GM23338 (cell line): ENCODE data around the gene MAPK12. TPM values are rescaled to one million over a fixed set of nuclear protein-coding genes. Genes with fewer than 3 reads are reported as not detected.

Experiments used
- ATAC-seq: fragments of 200-7000 bp; cut with Tn5 transposase; 3 replicates; pipeline ENCODE4 v1.9.1; 2020
- DNase-seq: peaks from one replicate; pipeline ENCODE4 v3.0.0-alpha.2; 2015; ENCODE audit warnings: low spot score
- H2AFZ ChIP-seq: fragments of 200-600 bp; sonication (generic); 2 replicates; pipeline ENCODE4 v1.8.0; 2016; ENCODE audit warnings: antibody characterized with exemption, mild to moderate bottlenecking, moderate library complexity
- H3F3A ChIP-seq: fragments of 200-600 bp; sonication (generic); replicated peaks from 2 replicates; pipeline ENCODE4 v1.8.0; 2017; ENCODE audit warnings: antibody characterized with exemption, mixed run types, low read depth
- H3K27ac ChIP-seq: fragments of 200-600 bp; sonication (generic); 2 replicates; pipeline ENCODE4 v1.6.1; 2016; ENCODE audit warnings: low read depth
- H3K27me3 ChIP-seq: fragments of 200-600 bp; sonication (generic); 2 replicates; pipeline ENCODE4 v1.8.0; 2016; ENCODE audit warnings: mild to moderate bottlenecking, mixed run types, moderate library complexity; ENCODE audit not compliant: insufficient read depth
- H3K36me3 ChIP-seq: fragments of 200-600 bp; sonication (generic); 2 replicates; pipeline ENCODE4 v1.8.0; 2016; ENCODE audit warnings: mild to moderate bottlenecking; ENCODE audit not compliant: insufficient read depth
- H3K4me1 ChIP-seq: fragments of 200-600 bp; sonication (generic); 2 replicates; pipeline ENCODE4 v1.8.0; 2016; ENCODE audit warnings: mild to moderate bottlenecking, moderate library complexity; ENCODE audit not compliant: insufficient read depth
- H3K4me2 ChIP-seq: fragments of 200-600 bp; sonication (generic); 2 replicates; pipeline ENCODE4 v1.7.1; 2017; ENCODE audit warnings: mixed run types
- H3K4me3 ChIP-seq: fragments of 200-600 bp; sonication (generic); 2 replicates; pipeline ENCODE4 v1.6.1; 2016; ENCODE audit warnings: mixed run types
- H3K79me2 ChIP-seq: fragments of 200-600 bp; sonication (generic); replicated peaks from 2 replicates; pipeline ENCODE4 v1.8.0; 2017; ENCODE audit warnings: mild to moderate bottlenecking; ENCODE audit not compliant: insufficient read depth
- H3K9me2 ChIP-seq: fragments of 200-600 bp; sonication (generic); 2 replicates; pipeline ENCODE4 v1.8.0; 2017; ENCODE audit not compliant: insufficient read depth
- H4K20me1 ChIP-seq: fragments of 200-600 bp; sonication (generic); replicated peaks from 2 replicates; pipeline ENCODE4 v1.8.0; 2017; ENCODE audit warnings: mild to moderate bottlenecking; ENCODE audit not compliant: insufficient read depth
- H3K27ac Mint-ChIP-seq: 2 replicates; pipeline ENCODE4 v1.8.0; 2020; ENCODE audit warnings: inconsistent platforms, mild to moderate bottlenecking, moderate library complexity, mixed read lengths
- H3K27me3 Mint-ChIP-seq: 3 replicates; pipeline ENCODE4 v1.8.0; 2022; ENCODE audit warnings: low read depth, mild to moderate bottlenecking, moderate library complexity, mixed read lengths, inconsistent platforms; ENCODE audit not compliant: insufficient read depth, poor library complexity
- H3K36me3 Mint-ChIP-seq: 3 replicates; pipeline ENCODE4 v1.8.0; 2021; ENCODE audit warnings: low read depth, mild to moderate bottlenecking, inconsistent platforms, moderate library complexity, mixed read lengths
- H3K4me1 Mint-ChIP-seq: 3 replicates; pipeline ENCODE4 v1.8.0; 2020; ENCODE audit warnings: mild to moderate bottlenecking, inconsistent platforms, mixed read lengths
- H3K4me3 Mint-ChIP-seq: 3 replicates; pipeline ENCODE4 v1.8.0; 2021; ENCODE audit warnings: moderate library complexity, mild to moderate bottlenecking, inconsistent platforms, mixed read lengths
- H3K9me3 Mint-ChIP-seq: 3 replicates; pipeline ENCODE4 v1.8.0; 2020; ENCODE audit warnings: moderate library complexity, mild to moderate bottlenecking, inconsistent platforms, mixed read lengths
- CREB1 ChIP-seq: fragments of 250-450 bp; sonication (Bioruptor Pico); IDR thresholded peaks from 2 replicates; pipeline ENCODE4 v1.5.0; 2020; ENCODE audit warnings: low read depth, mild to moderate bottlenecking, moderate library complexity
- JUNB ChIP-seq: IDR thresholded peaks from one replicate; pipeline ENCODE4 v1.6.1; 2016; ENCODE audit warnings: antibody characterized with exemption; ENCODE audit not compliant: unreplicated experiment
- POLR2AphosphoS5 ChIP-seq: IDR thresholded peaks from 2 replicates; pipeline ENCODE4 v1.6.1; 2016; ENCODE audit warnings: antibody characterized with exemption, low read depth
- ZNF114 ChIP-seq: fragments of 250-450 bp; sonication (Bioruptor Pico); IDR thresholded peaks from 2 replicates; pipeline ENCODE4 v1.5.0; 2020; ENCODE audit warnings: mild to moderate bottlenecking, moderate library complexity
- polyA plus RNA-seq: library from polyadenylated mRNA; unstranded; fragments of >200 nt; fragmentation: Nextera tagmentation; extraction: Ambion mirVana; gene quantifications from 2 replicates; pipeline ENCODE4 v1.2.1, GENCODE V29; 2016
- total RNA-seq: library from RNA; depleted of rRNA; stranded (reverse); fragments of >200 nt; shearing (Covaris generic); gene quantifications from 2 replicates; pipeline ENCODE4 v1.2.3, GENCODE V29; 2014
- TF ChIP-seq, protein P1 (sequence below), 2 experiments: fragments of 200-600 bp in 1 of 2; sonication (generic) in 1 of 2; conservative IDR thresholded peaks; 2 replicates each; pipeline versions ENCODE4 v1.5.1 to v1.6.1; 2016 to 2017; ENCODE audit warnings: antibody characterized with exemption in 2 of 2, low read depth in 2 of 2, mild to moderate bottlenecking in 2 of 2, moderate library complexity in 1 of 2
- TF ChIP-seq, protein P2 (sequence below): IDR thresholded peaks from 2 replicates; pipeline ENCODE4 v1.6.1; 2016; ENCODE audit warnings: antibody characterized with exemption
- TF ChIP-seq, protein P3 (sequence below): fragments of 250-450 bp; sonication (Bioruptor Pico); IDR thresholded peaks from 2 replicates; pipeline ENCODE4 v1.5.0; 2020; ENCODE audit warnings: mild to moderate bottlenecking, moderate library complexity

Gene MAPK12
- total and polyA plus RNA-seq, 2 experiments from 2014 or later: 10.4 to 26.1 TPM

DNA sequence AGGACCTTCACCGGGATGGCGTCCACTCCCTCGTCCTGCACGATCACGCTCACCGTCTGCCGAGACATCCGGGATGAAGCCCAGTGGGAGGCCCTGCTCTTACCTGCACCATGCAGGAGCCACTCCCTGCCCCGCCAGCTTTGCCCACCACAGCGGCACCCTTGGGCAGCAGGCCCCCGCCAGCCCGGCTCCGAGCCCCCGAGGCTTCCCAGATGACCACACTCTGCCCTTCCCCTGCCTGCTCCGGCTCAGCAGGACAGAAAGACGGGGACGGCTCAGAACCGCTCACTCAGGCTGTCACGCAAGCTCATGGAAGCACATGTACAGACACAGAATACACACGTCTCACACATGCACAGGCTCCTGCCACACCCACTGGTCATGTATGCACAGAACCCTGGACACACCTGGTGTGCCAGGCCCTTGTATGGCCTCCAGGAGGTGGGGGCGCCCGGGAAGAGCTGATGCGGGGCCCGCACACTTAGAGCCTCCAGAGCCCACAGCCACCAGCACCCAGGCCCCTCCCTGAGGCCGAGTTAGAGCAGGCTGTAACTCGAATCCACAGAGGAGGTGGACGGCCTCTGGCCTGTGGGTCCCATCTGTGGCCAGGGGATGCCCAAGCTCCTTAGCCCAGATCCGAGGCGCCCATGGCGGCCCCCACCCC lies 17.6 kb upstream of the MAPK12 start:
- no peak overlapping the region for H3K4me2 ChIP-seq
- H3K36me3 Mint-ChIP-seq: peaks cover 68% of the 10 kb centered on the region
- H3K4me1 Mint-ChIP-seq: no peaks in the 10 kb centered on the region
- no peak overlapping the region for H3K4me3 ChIP-seq
- H3K9me3 Mint-ChIP-seq: peaks cover 18% of the 10 kb centered on the region
- no peak for ATAC-seq
- H3K9me2 ChIP-seq: no peaks in the 10 kb centered on the region
- no peaks in the 10 kb centered on the region for H3F3A ChIP-seq
- DNase-seq: no peak
- H3K36me3 ChIP-seq: 0 out of 2 replicates have a peak, but pooled peaks cover 8% of the 10 kb centered on the region
- H3K79me2 ChIP-seq: no peaks in the 10 kb centered on the region
- H4K20me1 ChIP-seq: no peaks in the 10 kb centered on the region
- no peak overlapping the region for H3K27ac ChIP-seq
- no peak overlapping the region for H2AFZ ChIP-seq
- TF ChIP-seq, protein P1, sequence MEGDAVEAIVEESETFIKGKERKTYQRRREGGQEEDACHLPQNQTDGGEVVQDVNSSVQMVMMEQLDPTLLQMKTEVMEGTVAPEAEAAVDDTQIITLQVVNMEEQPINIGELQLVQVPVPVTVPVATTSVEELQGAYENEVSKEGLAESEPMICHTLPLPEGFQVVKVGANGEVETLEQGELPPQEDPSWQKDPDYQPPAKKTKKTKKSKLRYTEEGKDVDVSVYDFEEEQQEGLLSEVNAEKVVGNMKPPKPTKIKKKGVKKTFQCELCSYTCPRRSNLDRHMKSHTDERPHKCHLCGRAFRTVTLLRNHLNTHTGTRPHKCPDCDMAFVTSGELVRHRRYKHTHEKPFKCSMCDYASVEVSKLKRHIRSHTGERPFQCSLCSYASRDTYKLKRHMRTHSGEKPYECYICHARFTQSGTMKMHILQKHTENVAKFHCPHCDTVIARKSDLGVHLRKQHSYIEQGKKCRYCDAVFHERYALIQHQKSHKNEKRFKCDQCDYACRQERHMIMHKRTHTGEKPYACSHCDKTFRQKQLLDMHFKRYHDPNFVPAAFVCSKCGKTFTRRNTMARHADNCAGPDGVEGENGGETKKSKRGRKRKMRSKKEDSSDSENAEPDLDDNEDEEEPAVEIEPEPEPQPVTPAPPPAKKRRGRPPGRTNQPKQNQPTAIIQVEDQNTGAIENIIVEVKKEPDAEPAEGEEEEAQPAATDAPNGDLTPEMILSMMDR (conservative IDR thresholded peaks at IDR 0.05; ENCODE audit: low read depth in 2 of 2): no peak
- TF ChIP-seq, protein P2, sequence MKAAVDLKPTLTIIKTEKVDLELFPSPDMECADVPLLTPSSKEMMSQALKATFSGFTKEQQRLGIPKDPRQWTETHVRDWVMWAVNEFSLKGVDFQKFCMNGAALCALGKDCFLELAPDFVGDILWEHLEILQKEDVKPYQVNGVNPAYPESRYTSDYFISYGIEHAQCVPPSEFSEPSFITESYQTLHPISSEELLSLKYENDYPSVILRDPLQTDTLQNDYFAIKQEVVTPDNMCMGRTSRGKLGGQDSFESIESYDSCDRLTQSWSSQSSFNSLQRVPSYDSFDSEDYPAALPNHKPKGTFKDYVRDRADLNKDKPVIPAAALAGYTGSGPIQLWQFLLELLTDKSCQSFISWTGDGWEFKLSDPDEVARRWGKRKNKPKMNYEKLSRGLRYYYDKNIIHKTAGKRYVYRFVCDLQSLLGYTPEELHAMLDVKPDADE: no peak
- TF ChIP-seq CREB1 (CRISPR knock-in tag): no peak
- TF ChIP-seq POLR2AphosphoS5: no peak
- TF ChIP-seq, protein P3, sequence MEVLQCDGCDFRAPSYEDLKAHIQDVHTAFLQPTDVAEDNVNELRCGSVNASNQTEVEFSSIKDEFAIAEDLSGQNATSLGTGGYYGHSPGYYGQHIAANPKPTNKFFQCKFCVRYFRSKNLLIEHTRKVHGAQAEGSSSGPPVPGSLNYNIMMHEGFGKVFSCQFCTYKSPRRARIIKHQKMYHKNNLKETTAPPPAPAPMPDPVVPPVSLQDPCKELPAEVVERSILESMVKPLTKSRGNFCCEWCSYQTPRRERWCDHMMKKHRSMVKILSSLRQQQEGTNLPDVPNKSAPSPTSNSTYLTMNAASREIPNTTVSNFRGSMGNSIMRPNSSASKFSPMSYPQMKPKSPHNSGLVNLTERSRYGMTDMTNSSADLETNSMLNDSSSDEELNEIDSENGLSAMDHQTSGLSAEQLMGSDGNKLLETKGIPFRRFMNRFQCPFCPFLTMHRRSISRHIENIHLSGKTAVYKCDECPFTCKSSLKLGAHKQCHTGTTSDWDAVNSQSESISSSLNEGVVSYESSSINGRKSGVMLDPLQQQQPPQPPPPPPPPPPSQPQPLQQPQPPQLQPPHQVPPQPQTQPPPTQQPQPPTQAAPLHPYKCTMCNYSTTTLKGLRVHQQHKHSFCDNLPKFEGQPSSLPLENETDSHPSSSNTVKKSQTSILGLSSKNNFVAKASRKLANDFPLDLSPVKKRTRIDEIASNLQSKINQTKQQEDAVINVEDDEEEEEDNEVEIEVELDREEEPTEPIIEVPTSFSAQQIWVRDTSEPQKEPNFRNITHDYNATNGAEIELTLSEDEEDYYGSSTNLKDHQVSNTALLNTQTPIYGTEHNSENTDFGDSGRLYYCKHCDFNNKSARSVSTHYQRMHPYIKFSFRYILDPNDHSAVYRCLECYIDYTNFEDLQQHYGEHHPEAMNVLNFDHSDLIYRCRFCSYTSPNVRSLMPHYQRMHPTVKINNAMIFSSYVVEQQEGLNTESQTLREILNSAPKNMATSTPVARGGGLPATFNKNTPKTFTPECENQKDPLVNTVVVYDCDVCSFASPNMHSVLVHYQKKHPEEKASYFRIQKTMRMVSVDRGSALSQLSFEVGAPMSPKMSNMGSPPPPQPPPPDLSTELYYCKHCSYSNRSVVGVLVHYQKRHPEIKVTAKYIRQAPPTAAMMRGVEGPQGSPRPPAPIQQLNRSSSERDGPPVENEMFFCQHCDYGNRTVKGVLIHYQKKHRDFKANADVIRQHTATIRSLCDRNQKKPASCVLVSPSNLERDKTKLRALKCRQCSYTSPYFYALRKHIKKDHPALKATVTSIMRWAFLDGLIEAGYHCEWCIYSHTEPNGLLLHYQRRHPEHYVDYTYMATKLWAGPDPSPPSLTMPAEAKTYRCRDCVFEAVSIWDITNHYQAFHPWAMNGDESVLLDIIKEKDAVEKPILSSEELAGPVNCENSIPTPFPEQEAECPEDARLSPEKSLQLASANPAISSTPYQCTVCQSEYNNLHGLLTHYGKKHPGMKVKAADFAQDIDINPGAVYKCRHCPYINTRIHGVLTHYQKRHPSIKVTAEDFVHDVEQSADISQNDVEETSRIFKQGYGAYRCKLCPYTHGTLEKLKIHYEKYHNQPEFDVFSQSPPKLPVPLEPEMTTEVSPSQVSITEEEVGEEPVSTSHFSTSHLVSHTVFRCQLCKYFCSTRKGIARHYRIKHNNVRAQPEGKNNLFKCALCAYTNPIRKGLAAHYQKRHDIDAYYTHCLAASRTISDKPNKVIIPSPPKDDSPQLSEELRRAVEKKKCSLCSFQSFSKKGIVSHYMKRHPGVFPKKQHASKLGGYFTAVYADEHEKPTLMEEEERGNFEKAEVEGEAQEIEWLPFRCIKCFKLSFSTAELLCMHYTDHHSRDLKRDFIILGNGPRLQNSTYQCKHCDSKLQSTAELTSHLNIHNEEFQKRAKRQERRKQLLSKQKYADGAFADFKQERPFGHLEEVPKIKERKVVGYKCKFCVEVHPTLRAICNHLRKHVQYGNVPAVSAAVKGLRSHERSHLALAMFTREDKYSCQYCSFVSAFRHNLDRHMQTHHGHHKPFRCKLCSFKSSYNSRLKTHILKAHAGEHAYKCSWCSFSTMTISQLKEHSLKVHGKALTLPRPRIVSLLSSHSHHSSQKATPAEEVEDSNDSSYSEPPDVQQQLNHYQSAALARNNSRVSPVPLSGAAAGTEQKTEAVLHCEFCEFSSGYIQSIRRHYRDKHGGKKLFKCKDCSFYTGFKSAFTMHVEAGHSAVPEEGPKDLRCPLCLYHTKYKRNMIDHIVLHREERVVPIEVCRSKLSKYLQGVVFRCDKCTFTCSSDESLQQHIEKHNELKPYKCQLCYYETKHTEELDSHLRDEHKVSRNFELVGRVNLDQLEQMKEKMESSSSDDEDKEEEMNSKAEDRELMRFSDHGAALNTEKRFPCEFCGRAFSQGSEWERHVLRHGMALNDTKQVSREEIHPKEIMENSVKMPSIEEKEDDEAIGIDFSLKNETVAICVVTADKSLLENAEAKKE (CRISPR knock-in tag): no peak
- TF ChIP-seq ZNF114 (CRISPR knock-in tag): no peak
- no peak for TF ChIP-seq JUNB
- H3K27ac Mint-ChIP-seq: no peak overlapping the region
- no peaks in the 10 kb centered on the region for H3K4me1 ChIP-seq
- peaks cover 8% of the 10 kb centered on the region for H3K27me3 Mint-ChIP-seq
- H3K4me3 Mint-ChIP-seq: no peak overlapping the region
- H3K27me3 ChIP-seq: no peaks in the 10 kb centered on the region
